HepG2 (cell line): ENCODE data around the gene NECTIN2. TPM values are rescaled to one million over a fixed set of nuclear protein-coding genes. Genes with fewer than 3 reads are reported as not detected.
A peak's percentile ranks its signal among the peaks of the same experiment; 100 is the strongest.
"Not testable (repeated sequence)": the region's sequence is repeated elsewhere in the genome, so short reads cannot be mapped to it uniquely, and the experiment has no call there.

Source experiments
- ATAC-seq: fragments of 200-7000 bp; cut with Tn5 transposase; 3 replicates; pipeline ENCODE4 v1.9.1; 2020; ENCODE audit warnings: mild to moderate bottlenecking, moderate library complexity
- BruUV-seq: library from RNA; stranded (reverse); fragments of 400-500 nt; replicated peaks from 2 replicates; lab custom pipeline; 2021; lab: Mats Ljungman, UMichigan
- CTCF ChIA-PET: fragments of 300-600 bp; formaldehyde crosslinking; extraction: SDS; loops from one replicate; lab custom pipeline; 2021; ENCODE audit warnings: low total read pairs, inconsistent platforms, low intra/inter-chr PET ratio; lab: Yijun Ruan, JAX
- POLR2A ChIA-PET: fragments of 350-600 bp; sonication (Branson Sonifier 250); formaldehyde crosslinking; loops from one replicate; lab custom pipeline; 2020; ENCODE audit warnings: antibody characterized with exemption, inconsistent platforms; lab: Yijun Ruan, JAX
- DNase-seq: peaks from one replicate; pipeline ENCODE4 v3.0.0-alpha.2; 2015; ENCODE audit warnings: low spot score
- FAIRE-seq: peaks from 3 replicates; lab custom pipeline; 2011; peaks lifted over from hg19 to GRCh38; lab: Jason Lieb, UNC
- H2AFZ ChIP-seq: one replicate; pipeline ENCODE4 v1.6.1; 2011; ENCODE audit warnings: low read length, inconsistent platforms
- H3K27ac ChIP-seq: fragments of 300-600 bp; 3 replicates; pipeline ENCODE4 v1.8.0; 2011; ENCODE audit warnings: mixed run types, mild to moderate bottlenecking, mixed read lengths, low read length, inconsistent platforms; ENCODE audit not compliant: insufficient read depth; ENCODE audit errors: extremely low read length
- H3K27me3 ChIP-seq, 2 experiments: fragments of 200-600 bp in 1 of 2; 2 replicates in 1 of 2; 3 replicates in 1 of 2; pipeline versions ENCODE4 v1.6.0 to v1.8.0; 2011; ENCODE audit warnings: low read length in 2 of 2, mild to moderate bottlenecking in 2 of 2, moderate library complexity in 2 of 2, inconsistent platforms in 1 of 2; ENCODE audit not compliant: insufficient read depth in 2 of 2, control insufficient read depth in 1 of 2
- H3K36me3 ChIP-seq, 2 experiments: fragments of 200-600 bp in 1 of 2; replicated peaks in 1 of 2; 2 replicates in 1 of 2; 3 replicates in 1 of 2; pipeline versions ENCODE4 v1.5.1 to v1.8.0; 2011; ENCODE audit warnings: low read length in 2 of 2, inconsistent platforms in 1 of 2; ENCODE audit not compliant: insufficient read depth in 2 of 2, control insufficient read depth in 1 of 2
- H3K4me1 ChIP-seq: 2 replicates; pipeline ENCODE4 v1.5.1; 2012; ENCODE audit warnings: low read length, inconsistent platforms; ENCODE audit not compliant: insufficient read depth
- H3K4me2 ChIP-seq: 2 replicates; pipeline ENCODE4 v1.6.0; 2011; ENCODE audit warnings: low read depth, low read length, inconsistent platforms
- H3K4me3 ChIP-seq, 3 experiments: fragments of 200-600 bp in 1 of 3; sonication (generic), shearing (Covaris generic) in 1 of 3; replicated peaks in 1 of 3; 2 replicates each; pipeline ENCODE4 v1.5.1; 2011 to 2016; ENCODE audit warnings: low read length in 3 of 3, inconsistent platforms in 2 of 3, low read depth in 2 of 3, mild to moderate bottlenecking in 2 of 3, control low read depth in 1 of 3, mixed read lengths in 1 of 3; ENCODE audit not compliant: insufficient read depth in 1 of 3
- H3K79me2 ChIP-seq: one replicate; pipeline ENCODE4 v1.6.1; 2011; ENCODE audit warnings: low read length, inconsistent platforms; ENCODE audit not compliant: insufficient read depth
- H3K9ac ChIP-seq: 2 replicates; pipeline ENCODE4 v1.6.0; 2011; ENCODE audit warnings: mild to moderate bottlenecking, low read depth, low read length, inconsistent platforms; ENCODE audit not compliant: insufficient read depth
- H3K9me3 ChIP-seq: 2 replicates; pipeline ENCODE4 v1.5.1; 2012; ENCODE audit warnings: mild to moderate bottlenecking, low read length
- H4K20me1 ChIP-seq: 2 replicates; pipeline ENCODE4 v1.6.0; 2011; ENCODE audit warnings: inconsistent platforms, mild to moderate bottlenecking, low read length, moderate library complexity; ENCODE audit not compliant: insufficient read depth
- HES4 ChIP-seq: sonication (generic); formaldehyde crosslinking; IDR thresholded peaks from 2 replicates; pipeline ENCODE4 v1.9.0; 2021; ENCODE audit warnings: mild to moderate bottlenecking, missing genetic modification reagents, borderline replicate concordance
- KDM5B ChIP-seq: sonication (generic); formaldehyde crosslinking; IDR thresholded peaks from 2 replicates; pipeline ENCODE4 v1.4.0; 2020; ENCODE audit warnings: missing genetic modification reagents, mild to moderate bottlenecking, borderline replicate concordance
- POLR2G ChIP-seq: fragments of 200-400 bp; formaldehyde crosslinking; IDR thresholded peaks from 2 replicates; pipeline ENCODE4 v1.6.1; 2018; ENCODE audit warnings: mild to moderate bottlenecking, low read depth, low read length, moderate library complexity
- TAF1 ChIP-seq: sonication (generic); formaldehyde crosslinking; IDR thresholded peaks from 2 replicates; pipeline ENCODE4 v1.4.0; 2020; ENCODE audit warnings: missing genetic modification reagents
- ZBTB38 ChIP-seq: sonication (generic); formaldehyde crosslinking; IDR thresholded peaks from 2 replicates; pipeline ENCODE4 v1.5.1; 2020; ENCODE audit warnings: mild to moderate bottlenecking, missing genetic modification reagents
- ZBTB7B ChIP-seq: sonication (generic); formaldehyde crosslinking; IDR thresholded peaks from 2 replicates; pipeline ENCODE4 v1.4.0; 2020; ENCODE audit warnings: missing genetic modification reagents
- ZFY ChIP-seq: sonication (generic); formaldehyde crosslinking; IDR thresholded peaks from 2 replicates; pipeline ENCODE4 v1.4.0; 2020; ENCODE audit warnings: missing genetic modification reagents
- ZKSCAN5 ChIP-seq: sonication (generic); formaldehyde crosslinking; IDR thresholded peaks from 2 replicates; pipeline ENCODE4 v1.5.1; 2020; ENCODE audit warnings: mild to moderate bottlenecking, missing genetic modification reagents
- ZNF101 ChIP-seq: sonication (generic); formaldehyde crosslinking; IDR thresholded peaks from 2 replicates; pipeline ENCODE4 v1.4.0; 2020; ENCODE audit warnings: mild to moderate bottlenecking, low read depth, missing genetic modification reagents, borderline replicate concordance
- ZNF232 ChIP-seq: sonication (generic); formaldehyde crosslinking; IDR thresholded peaks from 2 replicates; pipeline ENCODE4 v1.4.0; 2020; ENCODE audit warnings: missing genetic modification reagents, borderline replicate concordance
- ZNF510 ChIP-seq: sonication (generic); formaldehyde crosslinking; IDR thresholded peaks from 2 replicates; pipeline ENCODE4 v1.4.0; 2020; ENCODE audit warnings: low read depth, mild to moderate bottlenecking, missing genetic modification reagents
- ZNF709 ChIP-seq: sonication (generic); formaldehyde crosslinking; IDR thresholded peaks from 2 replicates; pipeline ENCODE4 v1.5.0; 2020; ENCODE audit warnings: mild to moderate bottlenecking, missing genetic modification reagents
- WGBS: methylation state at CpG from one replicate; pipeline ENCODE4 v1.1.6; 2017; ENCODE audit warnings: low lambda C conversion rate; 5-methylcytosine and 5-hydroxymethylcytosine counted together
- in situ Hi-C: cut with HindIII; loops from 2 replicates; pipeline ENCODE4 v1.10.0; 2017; ENCODE audit warnings: low pct_unique_long_range_greater_than_20kb; ENCODE audit not compliant: extremely low pct_ligation_motif_present
- intact Hi-C: fragments of 100-400 bp; cut with micrococcal nuclease; formaldehyde crosslinking; loops from one replicate; pipeline ENCODE4 v1.10.0; 2022; ENCODE audit not compliant: unreplicated experiment
- polyA plus RNA-seq, 8 experiments: library from polyadenylated mRNA; depleted of rRNA in 3 of 8; stranded (reverse) in 7 of 8; unstranded in 1 of 8; fragments of >200 nt; fragmentation: Illumina TruSeq in 4 of 8; extraction: Trizol in 4 of 8; gene quantifications; 2 replicates each; pipeline versions ENCODE4 v1.2.1 to v1.2.3, GENCODE V29; 2011 to 2016; ENCODE audit warnings: low read depth in 4 of 8, missing spikeins in 1 of 8, mixed read lengths in 1 of 8; ENCODE audit not compliant: insufficient read depth in 1 of 8
- total RNA-seq, 5 experiments: library from RNA; depleted of rRNA; stranded (reverse); fragments of >200 nt; fragmentation: Illumina TruSeq; extraction: Trizol; gene quantifications; 2 replicates each; pipeline ENCODE4 v1.2.3, GENCODE V29; 2016; ENCODE audit warnings: low read depth in 1 of 5
- TF ChIP-seq, protein P1 (sequence below): sonication (generic); formaldehyde crosslinking; IDR thresholded peaks from 2 replicates; pipeline ENCODE4 v1.4.0; 2020; ENCODE audit warnings: missing genetic modification reagents, borderline replicate concordance
- TF ChIP-seq, protein P2 (sequence below): sonication (generic); formaldehyde crosslinking; IDR thresholded peaks from 2 replicates; pipeline ENCODE4 v1.5.1; 2020; ENCODE audit warnings: mild to moderate bottlenecking, missing genetic modification reagents, moderate library complexity

Gene NECTIN2
- total and polyA plus RNA-seq, 2 of the 13 experiments (the other 11 are each of a cell fraction or from before 2014, with no cell fraction given): 75.4 to 114 TPM

GRCh38 chr19:44925114-44925891, 79.2 kb downstream of the NECTIN2 start (continued):
- no peak; the same call in 1 of the 2 replicates for TF ChIP-seq ZNF101 (CRISPR knock-in tag)

DNA sequence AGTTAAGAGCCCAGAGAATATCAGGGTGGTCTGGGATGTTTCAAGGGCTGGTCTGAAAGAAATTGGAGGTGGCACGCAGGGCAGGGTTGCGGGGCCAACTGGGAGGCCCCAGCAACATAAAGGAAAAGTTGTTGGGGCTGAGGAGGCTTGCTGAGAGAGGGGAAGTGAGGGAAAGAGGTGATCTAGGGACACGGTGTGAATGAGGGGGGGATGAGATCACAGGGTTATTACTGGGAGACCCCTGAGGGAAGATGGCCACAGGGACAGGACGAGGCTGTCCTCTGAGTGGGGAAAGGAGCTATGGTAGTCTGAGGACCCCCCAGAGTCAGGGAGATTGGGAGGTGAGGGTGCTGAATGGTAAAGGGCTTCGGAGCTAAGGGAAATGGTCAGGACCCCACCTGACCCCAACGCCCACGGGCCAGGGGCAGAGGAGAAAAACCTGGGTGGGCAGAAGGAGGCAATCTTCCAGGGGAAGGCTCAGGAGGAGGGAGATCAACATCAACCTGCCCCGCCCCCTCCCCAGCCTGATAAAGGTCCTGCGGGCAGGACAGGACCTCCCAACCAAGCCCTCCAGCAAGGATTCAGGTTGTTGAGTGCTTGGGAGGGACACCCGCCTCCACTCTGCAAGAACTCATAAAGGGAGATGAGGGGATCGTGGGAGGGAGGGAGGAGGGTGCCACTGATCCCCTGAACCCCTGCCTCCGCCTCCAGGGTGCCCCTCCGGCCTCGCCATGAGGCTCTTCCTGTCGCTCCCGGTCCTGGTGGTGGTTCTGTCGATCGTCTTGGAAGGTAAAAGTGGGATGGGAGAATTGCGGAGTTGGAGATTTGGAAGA, 80.4 kb downstream of the NECTIN2 start:
- in situ Hi-C loops, BruUV-seq, CTCF ChIA-PET, H2AFZ ChIP-seq, H3K36me3 ChIP-seq, H4K20me1 ChIP-seq, H3K27me3 ChIP-seq, DNase-seq, H3K79me2 ChIP-seq, intact Hi-C loops, H3K9me3 ChIP-seq: not testable (repeated sequence)
- Histone ChIP-seq H3K4me3 (peak overlapping the region; percentile 26 to 51 (median 30); a peak in 5 of 6 replicates), H3K27ac (peak overlapping the region; percentile 96), H3K4me1 (peaks cover 89% of the 10 kb centered on the region), H3K9ac (peak overlapping the region; percentile 65), H3K4me2 (peak overlapping the region; percentile 90)
- FAIRE-seq (peak; percentile 21), ATAC-seq (peak; percentile 11)
- 50% methylated on average over 16 of the region's 19 CpGs for WGBS
- POLR2A ChIA-PET: interaction anchor here (0.8 to 5.7 kb wide), 6 partner anchors 9 to 313 kb away, joined by 3 to 317 read pairs (median 70); partner anchors contain the start of genes APOC1, APOC2, APOE and IGSF23
- 0 out of 2 replicates have a peak, but pooled peaks have one; percentile 27 for TF ChIP-seq ZNF510
- TF ChIP-seq POLR2G: peak; percentile 73
- TF ChIP-seq, protein P1, sequence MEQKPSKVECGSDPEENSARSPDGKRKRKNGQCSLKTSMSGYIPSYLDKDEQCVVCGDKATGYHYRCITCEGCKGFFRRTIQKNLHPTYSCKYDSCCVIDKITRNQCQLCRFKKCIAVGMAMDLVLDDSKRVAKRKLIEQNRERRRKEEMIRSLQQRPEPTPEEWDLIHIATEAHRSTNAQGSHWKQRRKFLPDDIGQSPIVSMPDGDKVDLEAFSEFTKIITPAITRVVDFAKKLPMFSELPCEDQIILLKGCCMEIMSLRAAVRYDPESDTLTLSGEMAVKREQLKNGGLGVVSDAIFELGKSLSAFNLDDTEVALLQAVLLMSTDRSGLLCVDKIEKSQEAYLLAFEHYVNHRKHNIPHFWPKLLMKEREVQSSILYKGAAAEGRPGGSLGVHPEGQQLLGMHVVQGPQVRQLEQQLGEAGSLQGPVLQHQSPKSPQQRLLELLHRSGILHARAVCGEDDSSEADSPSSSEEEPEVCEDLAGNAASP (CRISPR knock-in tag): peak; percentile 7; the same call in 1 of the 2 replicates
- TF ChIP-seq, protein P2, sequence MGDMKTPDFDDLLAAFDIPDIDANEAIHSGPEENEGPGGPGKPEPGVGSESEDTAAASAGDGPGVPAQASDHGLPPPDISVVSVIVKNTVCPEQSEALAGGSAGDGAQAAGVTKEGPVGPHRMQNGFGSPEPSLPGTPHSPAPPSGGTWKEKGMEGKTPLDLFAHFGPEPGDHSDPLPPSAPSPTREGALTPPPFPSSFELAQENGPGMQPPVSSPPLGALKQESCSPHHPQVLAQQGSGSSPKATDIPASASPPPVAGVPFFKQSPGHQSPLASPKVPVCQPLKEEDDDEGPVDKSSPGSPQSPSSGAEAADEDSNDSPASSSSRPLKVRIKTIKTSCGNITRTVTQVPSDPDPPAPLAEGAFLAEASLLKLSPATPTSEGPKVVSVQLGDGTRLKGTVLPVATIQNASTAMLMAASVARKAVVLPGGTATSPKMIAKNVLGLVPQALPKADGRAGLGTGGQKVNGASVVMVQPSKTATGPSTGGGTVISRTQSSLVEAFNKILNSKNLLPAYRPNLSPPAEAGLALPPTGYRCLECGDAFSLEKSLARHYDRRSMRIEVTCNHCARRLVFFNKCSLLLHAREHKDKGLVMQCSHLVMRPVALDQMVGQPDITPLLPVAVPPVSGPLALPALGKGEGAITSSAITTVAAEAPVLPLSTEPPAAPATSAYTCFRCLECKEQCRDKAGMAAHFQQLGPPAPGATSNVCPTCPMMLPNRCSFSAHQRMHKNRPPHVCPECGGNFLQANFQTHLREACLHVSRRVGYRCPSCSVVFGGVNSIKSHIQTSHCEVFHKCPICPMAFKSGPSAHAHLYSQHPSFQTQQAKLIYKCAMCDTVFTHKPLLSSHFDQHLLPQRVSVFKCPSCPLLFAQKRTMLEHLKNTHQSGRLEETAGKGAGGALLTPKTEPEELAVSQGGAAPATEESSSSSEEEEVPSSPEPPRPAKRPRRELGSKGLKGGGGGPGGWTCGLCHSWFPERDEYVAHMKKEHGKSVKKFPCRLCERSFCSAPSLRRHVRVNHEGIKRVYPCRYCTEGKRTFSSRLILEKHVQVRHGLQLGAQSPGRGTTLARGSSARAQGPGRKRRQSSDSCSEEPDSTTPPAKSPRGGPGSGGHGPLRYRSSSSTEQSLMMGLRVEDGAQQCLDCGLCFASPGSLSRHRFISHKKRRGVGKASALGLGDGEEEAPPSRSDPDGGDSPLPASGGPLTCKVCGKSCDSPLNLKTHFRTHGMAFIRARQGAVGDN: peak; percentile 81; the same call in 1 of the 2 replicates
- peak; percentile 71 for TF ChIP-seq KDM5B (CRISPR knock-in tag)
- 0 out of 2 replicates have a peak, but pooled peaks have one; percentile 29 for TF ChIP-seq ZNF709 (CRISPR knock-in tag)
- 0 out of 2 replicates have a peak, but pooled peaks have one; percentile 21 for TF ChIP-seq HES4 (CRISPR knock-in tag)
- peak; percentile 51; the same call in 1 of the 2 replicates for TF ChIP-seq ZBTB38 (CRISPR knock-in tag)
- TF ChIP-seq ZNF232 (CRISPR knock-in tag): 0 out of 2 replicates have a peak, but pooled peaks have one; percentile 39
- TF ChIP-seq TAF1 (CRISPR knock-in tag): peak; percentile 18; the same call in 1 of the 2 replicates
- 0 out of 2 replicates have a peak, but pooled peaks have one; percentile 58 for TF ChIP-seq ZKSCAN5 (CRISPR knock-in tag)
- TF ChIP-seq ZBTB7B (CRISPR knock-in tag): 0 out of 2 replicates have a peak, but pooled peaks have one; percentile 18
- 0 out of 2 replicates have a peak, but pooled peaks have one; percentile 45 for TF ChIP-seq ZFY (CRISPR knock-in tag)
